ENCODE results near the gene TMEM53.

Gene TMEM53

GRCh38 chr1:44646261-44647110 lies 27.8 kb downstream of the TMEM53 start:
- DNase-seq, result no peak

- DNase-seq, result no peak
Measured at GRCh38 chr1:44645476-44646244, 28.6 kb downstream of the TMEM53 start.

GRCh38 chr1:44644806-44645205 lies 29.5 kb downstream of the TMEM53 start:
- DNase-seq, result no peak

- no peak for DNase-seq
Measured at GRCh38 chr1:44643721-44644334, 30.5 kb downstream of the TMEM53 start.

DNA sequence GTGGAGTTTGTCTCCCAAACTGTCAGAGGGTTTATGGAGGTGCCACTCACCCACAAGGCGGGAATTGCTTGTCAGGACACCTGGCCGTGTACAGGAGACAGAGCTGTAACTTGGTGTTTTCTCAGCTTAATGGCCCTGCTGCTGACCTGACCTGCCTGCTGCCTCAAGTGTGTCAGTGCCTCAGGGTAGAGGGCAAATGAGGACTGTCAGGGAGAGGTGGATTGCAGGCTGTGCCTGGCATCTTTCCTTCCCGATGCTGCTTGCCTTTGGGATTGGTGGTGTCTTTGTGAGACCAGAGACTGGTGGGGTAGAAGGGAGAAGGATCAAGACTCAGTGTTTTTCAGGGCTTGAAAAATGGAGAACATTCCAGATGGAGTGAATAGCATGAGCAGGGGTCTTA lies 31.4 kb downstream of the TMEM53 start:
- no peak for DNase-seq

DNA sequence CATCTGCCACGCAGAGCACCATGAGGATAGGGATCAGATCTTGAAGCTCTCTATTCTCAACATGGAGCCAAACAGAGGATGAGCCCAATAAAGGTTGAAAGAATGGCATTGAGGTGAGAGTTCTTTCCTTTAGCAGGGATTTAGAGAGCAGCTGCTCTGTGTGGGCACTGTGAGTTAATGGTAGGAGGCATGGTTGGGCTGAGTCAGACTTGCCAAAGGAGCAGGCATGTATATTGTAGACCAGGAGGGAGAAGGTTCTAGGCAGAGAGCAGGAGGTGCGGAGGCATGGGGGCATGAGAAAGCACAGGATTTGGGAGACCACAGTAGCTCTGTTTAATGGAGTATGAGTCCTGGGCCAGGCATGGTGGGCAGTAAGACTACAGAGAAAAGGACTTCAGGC lies 32.0 kb downstream of the TMEM53 start:
- no peak for DNase-seq

DNA sequence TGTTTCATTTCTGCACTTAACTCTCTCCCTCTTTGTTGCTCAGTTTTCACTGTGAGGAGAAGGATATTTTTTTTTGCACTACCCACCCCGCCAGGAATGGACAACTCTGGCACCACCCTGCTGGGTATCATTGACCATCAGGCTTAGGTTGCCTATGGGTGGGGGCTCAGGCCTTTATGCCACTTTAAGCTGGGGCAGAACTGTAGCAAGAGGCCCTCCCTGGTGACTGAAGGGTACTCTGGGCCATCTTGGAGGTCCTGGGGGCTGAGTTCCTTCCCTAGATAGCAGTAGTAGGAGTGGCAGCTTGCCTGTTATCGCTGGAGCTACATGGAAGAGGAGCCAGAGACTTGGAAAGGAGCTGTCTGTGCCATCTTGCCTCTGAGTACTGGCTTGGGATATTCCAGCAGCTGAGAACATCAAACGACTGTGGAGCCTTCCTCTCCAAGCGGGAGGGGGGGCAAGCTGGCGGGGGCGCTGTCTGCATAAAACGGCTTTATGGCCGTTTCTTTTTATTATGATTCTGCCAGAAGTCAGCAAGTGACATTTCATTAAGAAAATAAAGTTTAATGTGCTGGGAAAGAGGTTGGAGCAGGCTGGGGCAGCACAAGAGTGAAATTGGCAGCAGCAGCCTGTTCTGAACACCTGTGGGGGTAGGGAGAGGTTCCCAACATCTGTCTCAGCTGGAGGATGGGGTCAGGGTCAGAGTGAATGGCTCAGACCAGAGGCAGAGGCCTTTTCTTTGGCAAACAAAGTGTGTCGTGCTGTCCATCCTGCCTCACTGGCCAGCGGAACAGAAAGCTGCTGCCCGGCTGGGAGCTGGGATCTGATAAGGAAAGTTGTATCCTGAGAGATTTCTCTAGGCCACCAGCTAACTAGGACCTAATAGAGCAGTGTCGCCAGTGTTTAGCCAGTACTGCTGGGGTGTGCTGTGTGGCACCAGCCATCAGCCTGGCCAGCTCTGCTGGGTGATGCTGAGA lies 32.9 kb downstream of the TMEM53 start:
- DNase-seq, result no peak

DNA sequence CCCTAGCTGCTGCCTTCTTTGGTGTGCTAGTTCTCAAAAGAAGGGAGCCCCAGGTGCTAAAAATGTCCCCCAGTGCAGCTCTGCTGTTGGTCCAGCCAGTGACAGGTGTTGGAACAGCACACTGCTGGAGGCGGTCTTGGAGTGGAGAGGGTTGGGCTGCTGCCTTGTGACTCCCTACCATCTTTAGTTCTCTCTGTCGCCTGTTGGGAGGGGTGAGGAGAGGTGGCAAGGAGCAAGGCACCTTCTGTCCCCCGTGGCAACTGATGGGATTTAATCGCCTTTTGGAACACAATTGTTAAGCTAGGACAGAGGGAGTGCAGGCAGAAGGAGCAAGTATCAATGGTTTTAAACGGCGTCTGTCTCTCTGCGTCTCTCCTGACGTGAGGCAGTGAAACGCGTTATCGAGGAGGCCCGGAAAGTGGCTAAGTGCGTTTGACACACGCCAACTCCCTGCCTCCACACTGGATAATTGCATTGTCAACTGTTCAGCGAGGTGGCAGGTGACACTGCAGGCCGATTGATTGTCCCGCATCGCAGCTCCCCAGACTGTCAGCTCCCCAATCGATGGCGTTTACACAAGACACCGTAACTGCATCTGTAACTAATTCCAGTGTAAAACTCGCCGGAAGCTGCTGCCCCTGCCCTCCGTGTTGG lies 34.0 kb downstream of the TMEM53 start:
- DNase-seq, result no peak

DNA sequence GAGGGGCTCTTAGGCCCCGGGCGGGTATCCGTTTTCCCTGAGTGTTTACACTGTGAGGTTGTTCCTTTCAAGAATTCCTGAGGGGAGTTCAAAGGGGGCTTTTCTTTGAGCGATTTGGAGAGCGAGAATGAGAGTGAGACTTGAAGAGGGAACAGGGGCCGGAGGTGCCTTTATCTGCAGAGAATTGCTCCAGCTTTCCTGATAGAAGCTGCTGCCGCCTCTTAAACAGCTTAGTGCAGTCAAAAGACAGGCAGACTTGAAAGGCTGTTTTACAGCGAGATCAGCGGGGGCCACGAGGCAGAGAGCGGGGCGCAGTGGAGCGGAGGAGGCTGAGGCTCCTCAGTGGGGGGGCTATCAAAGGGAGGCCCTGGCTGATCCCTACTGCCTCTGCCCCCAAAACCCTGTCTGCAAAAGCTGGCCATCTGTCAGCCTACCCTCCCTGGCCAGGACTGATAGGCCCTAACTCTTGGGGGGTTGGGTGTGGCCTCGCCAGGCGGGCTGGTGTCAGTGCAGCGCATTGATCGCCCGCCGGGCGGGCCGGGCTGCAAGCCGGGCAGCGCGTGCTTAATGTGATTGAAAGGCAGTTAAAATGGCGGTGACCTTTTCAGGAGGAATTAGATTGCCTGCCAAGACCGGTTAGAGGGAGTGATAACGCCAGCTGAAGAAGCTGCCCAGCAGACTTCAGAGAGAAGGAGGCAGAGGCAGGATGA lies 36.4 kb downstream of the TMEM53 start:
- no peak for DNase-seq

DNA sequence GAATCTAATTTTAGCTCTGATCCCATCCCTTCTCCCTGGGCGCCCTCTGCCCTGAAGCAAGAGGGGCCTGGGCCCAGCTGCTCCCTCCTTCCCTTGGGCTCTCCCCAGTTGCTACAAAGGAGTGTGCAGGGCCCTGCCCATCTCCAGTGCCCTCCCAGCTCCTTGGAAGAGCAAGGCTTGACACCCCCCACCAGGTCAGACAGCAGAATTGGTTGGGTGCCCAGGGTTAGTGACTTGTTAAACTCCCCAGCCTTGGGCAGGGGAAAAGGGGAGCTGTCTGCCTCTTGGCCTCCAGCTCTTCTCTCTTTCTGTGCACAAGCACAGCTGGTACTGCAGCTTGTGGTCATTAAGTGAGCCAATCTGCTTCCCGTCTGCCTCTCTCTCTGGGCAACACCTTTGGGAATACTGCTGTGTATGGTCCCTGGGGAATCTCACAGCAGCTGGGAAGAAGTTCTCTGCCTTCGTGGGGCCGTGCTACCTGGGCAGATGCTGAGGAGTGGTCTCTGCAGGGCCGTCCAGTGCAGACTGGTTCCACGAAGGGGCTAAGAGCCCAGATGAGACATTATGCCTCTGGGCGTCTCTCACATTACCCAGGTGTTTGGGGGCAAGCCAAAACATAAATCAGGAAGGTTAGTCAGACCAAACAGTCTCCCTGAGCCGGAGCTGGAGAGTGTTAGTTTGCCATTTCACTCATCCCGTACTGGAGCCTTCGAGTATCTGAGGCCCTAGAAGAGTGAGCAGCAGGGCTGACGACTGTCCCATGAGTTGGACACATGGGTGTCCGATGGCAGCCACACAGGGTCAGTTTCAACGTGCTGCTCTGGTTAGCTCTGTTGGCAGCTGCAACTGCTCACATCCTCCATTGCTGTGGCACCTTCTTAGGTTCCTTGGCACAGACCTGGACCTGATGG lies 37.3 kb downstream of the TMEM53 start:
- DNase-seq, result no peak

GRCh38 chr1:44636083-44636687 lies 38.1 kb downstream of the TMEM53 start:
- no peak for DNase-seq

DNA sequence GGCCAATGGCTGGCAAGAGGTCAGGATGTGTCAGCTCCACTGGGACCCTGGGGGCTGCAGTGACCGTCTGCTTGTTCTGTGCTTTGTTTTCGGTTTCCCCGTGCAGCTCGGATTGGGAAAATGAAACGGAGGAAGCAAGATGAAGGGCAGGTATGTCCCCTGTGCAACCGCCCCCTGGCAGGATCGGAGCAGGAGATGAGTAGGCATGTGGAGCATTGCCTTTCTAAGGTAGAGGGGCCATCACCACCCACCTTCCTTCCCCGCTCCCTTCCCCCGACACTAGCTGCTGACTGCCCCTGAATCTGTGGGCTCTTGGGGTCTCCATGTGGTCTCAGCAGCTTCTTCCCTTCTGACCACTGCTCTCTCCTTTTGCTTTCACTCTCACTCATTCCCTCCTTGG lies 38.8 kb downstream of the TMEM53 start:
- no peak for DNase-seq

DNA sequence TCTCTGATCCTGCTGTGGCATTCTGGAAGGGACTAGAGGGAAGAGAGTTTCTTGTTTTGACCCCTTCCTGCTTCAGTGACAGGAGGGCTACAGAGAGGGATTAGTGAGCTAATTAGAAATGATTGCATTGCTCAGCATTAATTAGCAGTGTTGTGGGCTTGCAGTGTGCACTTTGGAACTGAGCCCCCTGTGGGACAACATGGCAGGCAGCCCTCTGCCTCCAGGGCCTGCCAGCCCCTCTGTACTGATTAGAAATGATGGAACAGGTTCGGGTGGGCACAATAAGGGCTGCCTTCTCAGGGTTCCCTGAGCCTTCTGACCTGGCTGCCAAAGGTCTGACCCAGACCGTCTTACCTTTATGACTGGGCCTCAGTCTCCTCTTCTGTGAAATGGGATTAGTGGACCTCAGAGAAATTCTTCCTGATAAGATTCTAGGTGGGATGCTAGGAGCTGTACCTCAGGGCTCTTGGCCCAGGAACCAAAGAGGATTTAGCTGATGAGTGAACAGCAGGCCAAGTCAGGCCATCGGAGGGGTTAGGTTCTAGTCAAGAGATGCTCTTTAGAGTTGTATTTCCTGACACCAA lies 39.6 kb downstream of the TMEM53 start:
- DNase-seq, result no peak

DNA sequence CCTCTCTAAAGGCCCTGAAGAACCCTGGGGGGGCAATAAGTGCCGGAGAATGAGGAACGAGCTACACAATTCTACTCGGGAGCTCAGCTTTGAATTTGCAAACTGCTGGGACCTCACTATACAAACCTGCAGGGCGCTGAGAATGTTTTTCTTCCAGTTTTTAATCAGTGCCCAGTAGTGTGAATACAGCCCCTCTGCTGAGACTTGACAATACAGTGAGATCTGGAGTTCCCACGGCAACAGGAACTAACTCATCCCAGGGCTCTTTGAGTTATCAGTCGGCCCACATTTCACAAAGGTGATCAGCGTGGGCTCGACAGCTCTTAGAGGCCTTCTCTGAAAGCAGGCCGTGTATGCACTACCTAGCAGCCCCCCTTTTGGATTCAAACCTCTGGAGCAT lies 41.7 kb downstream of the TMEM53 start:
- no peak for DNase-seq

DNA sequence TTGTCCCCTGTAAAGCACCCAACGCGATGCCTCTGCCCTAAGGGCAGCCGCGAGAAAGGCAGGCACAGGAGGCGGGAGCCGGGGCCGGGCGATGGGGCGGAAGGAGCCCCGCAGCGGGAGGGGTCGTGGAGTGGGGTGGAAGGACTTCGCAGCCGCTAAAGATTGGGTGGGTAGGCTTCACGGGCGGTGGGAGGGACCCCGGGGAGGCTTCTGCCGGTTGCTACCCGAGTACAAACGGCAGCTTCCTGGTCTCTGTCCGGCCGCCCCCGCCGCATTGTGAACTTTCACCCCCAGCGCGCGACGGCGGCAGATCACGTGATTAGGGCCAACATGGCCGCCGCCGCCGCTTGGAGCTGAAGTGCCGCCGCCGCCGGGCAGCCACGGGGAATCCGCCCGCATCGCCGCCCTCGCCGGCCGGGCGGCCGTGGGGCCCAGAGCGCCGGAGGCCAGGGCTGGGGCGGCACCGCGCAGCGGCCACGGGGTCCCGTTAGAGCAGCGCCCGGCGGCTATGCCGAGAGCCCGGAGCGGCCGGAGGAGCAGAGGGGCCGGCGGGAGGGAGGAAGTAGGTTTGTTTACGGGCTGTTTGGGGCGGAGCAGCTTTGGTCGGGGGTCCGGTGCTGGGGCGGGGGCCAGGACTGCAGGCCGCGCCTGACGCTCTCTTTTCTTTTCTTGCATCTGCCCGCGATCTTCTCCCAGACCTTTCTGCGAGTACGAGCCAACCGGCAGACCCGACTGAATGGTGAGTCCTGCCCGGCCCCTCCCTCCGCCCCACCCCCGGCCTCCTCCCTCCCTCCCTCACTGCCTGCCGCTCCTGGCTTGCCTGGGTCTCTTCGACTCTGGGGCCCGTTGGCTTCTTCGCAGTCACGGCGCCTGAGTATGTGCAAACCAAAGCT lies 42.4 kb downstream of the TMEM53 start:
- peak; percentile 96 for DNase-seq

- DNase-seq, result no peak
Measured at GRCh38 chr1:44631333-44631646, 43.0 kb downstream of the TMEM53 start.

DNA sequence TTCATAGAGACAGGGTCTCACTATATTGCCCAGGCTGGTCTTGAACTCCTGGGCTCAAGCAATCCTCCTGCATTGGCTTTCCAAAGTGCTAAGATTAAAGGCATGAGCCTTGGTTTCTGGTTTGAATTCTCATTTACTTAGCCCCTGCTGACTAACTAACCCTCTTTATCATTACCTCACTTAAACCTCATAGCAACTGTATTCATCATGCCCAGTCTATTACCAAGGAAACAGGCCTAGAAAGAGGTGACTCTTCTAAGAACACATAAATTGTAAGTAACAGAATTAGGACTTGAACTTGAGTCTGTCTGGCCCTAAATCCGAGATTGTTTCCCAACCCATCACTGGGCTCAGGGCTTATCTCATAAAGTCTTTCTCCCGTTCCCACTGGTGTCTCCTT lies 44.2 kb downstream of the TMEM53 start:
- no peak for DNase-seq

DNA sequence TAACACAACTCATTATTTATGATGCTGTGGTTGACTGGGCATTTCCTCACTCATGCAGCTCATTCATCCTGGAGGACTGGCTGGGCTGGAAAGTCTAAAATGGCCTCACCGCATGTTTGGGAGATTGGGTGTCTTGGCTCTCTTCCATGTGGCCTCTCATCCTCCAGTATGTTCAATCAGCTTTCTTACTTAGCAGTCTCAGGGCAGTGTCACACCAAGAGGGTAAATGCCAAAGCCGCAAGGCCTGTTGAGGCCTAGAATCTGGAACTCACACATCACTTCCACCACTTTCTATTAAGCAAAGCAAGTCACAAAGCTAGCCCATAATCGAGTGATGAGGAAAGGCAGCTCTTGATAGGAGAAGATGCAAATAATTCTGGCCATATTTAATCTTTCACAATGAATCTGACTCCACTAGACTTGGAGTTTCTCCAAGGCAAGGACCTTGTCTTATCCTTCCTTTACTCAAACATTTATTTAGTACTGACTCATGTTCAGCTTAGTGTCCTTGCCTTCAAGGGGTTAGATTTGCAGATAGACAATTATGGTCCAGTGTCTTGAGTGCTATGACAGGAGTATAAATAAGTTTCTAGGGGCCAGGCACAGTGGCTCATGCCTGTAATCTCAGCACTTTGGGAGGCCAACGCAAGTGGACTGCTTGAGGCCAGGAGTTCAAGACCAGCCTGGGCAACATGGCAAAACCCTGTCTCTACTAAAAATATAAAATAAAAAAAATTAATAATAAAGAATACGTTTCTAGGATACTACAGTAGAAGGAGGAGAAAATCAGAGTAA lies 45.1 kb downstream of the TMEM53 start:
- DNase-seq, result no peak
